Loucy (cell line): ENCODE data around the gene FSTL1.

Source experiments
- CTCF ChIP-seq: fragments of 200-600 bp; sonication (generic); conservative IDR thresholded peaks from 2 replicates; pipeline ENCODE4 v1.5.1; 2014; ENCODE audit warnings: mild to moderate bottlenecking, antibody characterized with exemption, low read length
- EZH2phosphoT487 ChIP-seq: fragments of 200-600 bp; IDR thresholded peaks from 2 replicates; pipeline ENCODE4 v1.6.1; 2018; ENCODE audit warnings: antibody characterized with exemption, mild to moderate bottlenecking, moderate library complexity, borderline replicate concordance

GRCh38 chr3:120462409-120462959 lies 11.7 kb upstream of the FSTL1 start:
- no peak for TF ChIP-seq CTCF
- TF ChIP-seq EZH2phosphoT487: no peak
